ENCODE results near the gene C15orf61. TPM values are rescaled to one million over a fixed set of nuclear protein-coding genes. Genes with fewer than 3 reads are reported as not detected.

Gene C15orf61
- polyA plus RNA-seq (2013, experiment 1 of 2; ENCODE audit: insufficient read length), result 5.5 TPM
- 6.1 TPM for polyA plus RNA-seq (2013, experiment 2 of 2; ENCODE audit: insufficient read length)

GRCh38 chr15:67521029-67521782, at the start of gene C15orf61:
TSS of gene C15orf61 (plus strand) at chr15:67521131. CDS start at chr15:67521249, 118 bp downstream.
- DNase-seq, result peak; percentile 84

- peak; percentile 32 for DNase-seq
These were observed 48.0 kb upstream of the C15orf61 start for GRCh38 chr15:67472957-67473356.

- DNase-seq, result no peak
These were observed 46.4 kb upstream of the C15orf61 start for GRCh38 chr15:67474405-67475110.

GRCh38 chr15:67479781-67480505, 41.0 kb upstream of the C15orf61 start:
- DNase-seq, result peak; percentile 91

- no peak for DNase-seq
These were observed 40.2 kb upstream of the C15orf61 start for GRCh38 chr15:67480741-67481140.

- DNase-seq, result no peak
These were observed 39.3 kb upstream of the C15orf61 start for GRCh38 chr15:67481680-67482079.

- DNase-seq, result no peak
These were observed 25.3 kb upstream of the C15orf61 start for GRCh38 chr15:67495585-67495984.

GRCh38 chr15:67501177-67501835, 19.6 kb upstream of the C15orf61 start:
- peak; percentile 43 for DNase-seq

GRCh38 chr15:67501836-67502461, 19.0 kb upstream of the C15orf61 start:
- DNase-seq, result no peak

- DNase-seq, result peak; percentile 83
These were observed 16.9 kb upstream of the C15orf61 start for GRCh38 chr15:67504056-67504455.

GRCh38 chr15:67504796-67505195, 16.1 kb upstream of the C15orf61 start:
- peak; percentile 63 for DNase-seq

- DNase-seq, result no peak
These were observed 15.0 kb upstream of the C15orf61 start for GRCh38 chr15:67505675-67506572.

- DNase-seq, result peak; percentile 40
These were observed 13.9 kb upstream of the C15orf61 start for GRCh38 chr15:67506775-67507747.

- peak; percentile 59 for DNase-seq
These were observed 12.5 kb upstream of the C15orf61 start for GRCh38 chr15:67508407-67508806.

GRCh38 chr15:67509918-67510317, 11.0 kb upstream of the C15orf61 start:
- no peak for DNase-seq

- peak; percentile 82 for DNase-seq
These were observed 10.2 kb upstream of the C15orf61 start for GRCh38 chr15:67510597-67511190.

- DNase-seq, result peak; percentile 37
These were observed 9.3 kb upstream of the C15orf61 start for GRCh38 chr15:67511606-67512005.

- no peak for DNase-seq
These were observed 8.8 kb upstream of the C15orf61 start for GRCh38 chr15:67512140-67512539.

All from fibroblast of skin of back (primary cell).